C1 segment of cervical spinal cord (tissue), 14 donors: ENCODE measurements around the gene KRT8.

Experiments
- DNase-seq, 14 donors: peaks; one replicate each; lab custom pipeline; 2025; lab: John Stamatoyannopoulos, UW

The KRT8 gene

GRCh38 chr12:52847335-52848102, 57.4 kb downstream of the KRT8 start:
- no peak for DNase-seq
